Thyroid gland (tissue), 4 donors: ENCODE measurements around the gene CAMTA2. TPM values are rescaled to one million over a fixed set of nuclear protein-coding genes. Genes with fewer than 3 reads are reported as not detected.
A peak's percentile ranks its signal among the peaks of the same experiment; 100 is the strongest.

ENCODE experiments used
- DNase-seq, 2 donors: peaks; one replicate each; pipeline ENCODE4 v3.0.0-alpha.2; 2019
- H3K27ac ChIP-seq, 3 donors: fragments of 200-600 bp; sonication (generic); 1 replicate in 2 of 3; 2 replicates in 1 of 3; pipeline ENCODE4 v1.5.1; 2016 to 2019; ENCODE audit warnings: mild to moderate bottlenecking in 1 of 3, moderate library complexity in 1 of 3
- H3K27me3 ChIP-seq: fragments of 200-600 bp; sonication (generic); one replicate; pipeline ENCODE4 v1.5.1; 2019
- H3K36me3 ChIP-seq, 2 donors: fragments of 200-600 bp; sonication (generic); one replicate each; pipeline ENCODE4 v1.5.1; 2016 to 2019
- H3K4me1 ChIP-seq, 2 donors: fragments of 200-600 bp; sonication (generic); one replicate each; pipeline ENCODE4 v1.5.1; 2017 to 2019
- H3K4me3 ChIP-seq, 3 donors: fragments of 200-600 bp; sonication (generic); replicated peaks in 1 of 3; 1 replicate in 2 of 3; 2 replicates in 1 of 3; pipeline ENCODE4 v1.5.1; 2016; ENCODE audit warnings: mild to moderate bottlenecking in 1 of 3
- H3K9me3 ChIP-seq: fragments of 200-600 bp; sonication (generic); one replicate; pipeline ENCODE4 v1.5.1; 2017
- CTCF ChIP-seq, 6 experiments: fragments of 200-600 bp in 3 of 6; fragments of 450-650 bp in 3 of 6; sonication (generic) in 3 of 6; IDR thresholded peaks; one replicate each; pipeline ENCODE4 v1.5.1; 2016 to 2019; ENCODE audit warnings: antibody characterized with exemption in 6 of 6, mild to moderate bottlenecking in 2 of 6, inconsistent platforms in 1 of 6, moderate library complexity in 1 of 6
- POLR2A ChIP-seq, 2 donors: fragments of 450-650 bp; IDR thresholded peaks; one replicate each; pipeline ENCODE4 v1.6.1; 2017; ENCODE audit warnings: antibody characterized with exemption in 2 of 2, mild to moderate bottlenecking in 2 of 2, moderate library complexity in 1 of 2
- WGBS, 2 donors: methylation state at CpG; one replicate each; pipeline ENCODE4 v1.1.5; 2017; 5-methylcytosine and 5-hydroxymethylcytosine counted together
- intact Hi-C: fragments of 100-400 bp; cut with DNase I; formaldehyde crosslinking; loops from one replicate; pipeline ENCODE4 v1.15.1; 2023
- total RNA-seq, 4 donors: library from RNA; depleted of rRNA; stranded (reverse); fragments of >200 nt; gene quantifications; one replicate each; pipeline ENCODE4 v1.2.3, GENCODE V29; 2016

CAMTA2 gene
- total RNA-seq, 4 donors from 2014 or later, result 17.1 to 29.0 (median 20.4) TPM

DNA sequence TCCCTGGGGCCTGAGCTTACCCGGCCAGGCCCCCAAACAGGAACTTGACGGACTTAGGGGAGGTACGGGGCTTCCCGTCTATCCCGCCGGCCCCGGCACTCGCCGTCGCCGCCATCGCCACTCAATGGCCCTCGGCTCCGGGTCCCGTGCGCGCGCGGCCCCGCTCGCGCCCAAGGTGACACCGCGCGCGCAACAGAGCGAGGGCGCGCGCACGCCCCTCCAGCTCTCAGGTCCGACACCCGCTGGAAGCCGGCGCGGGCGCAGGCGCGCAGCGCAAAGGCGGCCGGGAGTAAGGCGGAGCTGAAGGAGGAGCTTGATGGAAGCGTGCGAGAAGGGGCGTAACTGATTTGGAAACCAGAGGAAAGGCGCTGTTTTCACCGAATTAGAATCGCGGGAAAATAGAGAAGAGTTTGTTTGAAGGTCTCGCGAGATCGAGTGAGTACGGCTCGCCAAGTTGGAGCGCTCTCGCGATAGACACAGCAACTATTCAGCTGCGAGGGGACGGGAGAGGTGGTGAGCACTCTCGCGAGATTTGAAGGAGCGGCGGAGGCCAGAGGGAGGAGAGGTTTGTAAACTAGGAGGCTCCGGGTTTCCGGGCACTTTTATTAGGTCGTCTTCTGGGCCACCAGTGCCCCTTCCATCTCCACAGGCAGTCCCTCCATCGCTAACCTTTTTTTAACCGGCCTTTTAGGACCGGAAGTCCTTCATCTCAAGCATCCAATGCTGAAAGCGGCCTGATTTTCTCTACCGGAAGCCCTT, 47.5 kb downstream of the CAMTA2 start, which contains the start of the genes RNF167 and SLC25A11:
RNF167 (plus strand) TSS at position 473 of the 759 bp plus-strand sequence. CDS start 642 bp downstream, outside the sequence.
SLC25A11 (minus strand) TSS at position 251 of the 759 bp plus-strand sequence; CDS start at position 115, 136 bp downstream.
- Histone ChIP-seq H3K9me3 (no peaks in the 10 kb centered on the region), H3K36me3 (peaks cover 16 to 20% of the 10 kb centered on the region in 2 donors), H3K4me3 (peak within 1 kb of the TSS; percentile 34 to 89 (median 69)), H3K27me3 (no peaks in the 10 kb centered on the region), H3K27ac (peak within 1 kb of the TSS; percentile 91 to 97 (median 95)), H3K4me1 (peaks cover 17 to 27% of the 10 kb centered on the region in 2 donors)
- peak in 1 of 2 donors; percentile 79 for TF ChIP-seq POLR2A (IDR thresholded peaks at IDR 0.05)
- TF ChIP-seq CTCF (IDR thresholded peaks at IDR 0.05), result no peak
- 0% methylated on average over 36 to 42 of the region's 72 CpGs for WGBS, 2 donors
- intact Hi-C loops, result loop anchor here (5.0 kb wide), 1 partner anchor 42 kb away; no protein-coding TSS in a partner anchor
- peak; percentile 95 to 97 for DNase-seq

DNA sequence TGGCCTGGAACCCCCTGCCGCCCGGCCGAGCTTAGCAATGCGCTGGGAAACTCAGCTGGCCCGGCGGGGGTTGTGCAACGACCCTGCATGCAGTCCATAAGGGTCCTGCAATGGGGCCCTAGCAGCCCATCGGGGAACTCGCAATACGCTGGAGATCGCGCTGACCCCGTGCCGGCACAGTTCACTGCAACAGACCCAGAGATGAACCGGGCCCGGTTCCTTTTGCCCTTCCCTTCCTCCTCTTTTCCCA, 48.0 kb downstream of the CAMTA2 start:
- intact Hi-C loops, result loop anchor here (5.0 kb wide), 1 partner anchor 43 kb away; no protein-coding TSS in a partner anchor
- Histone ChIP-seq H3K4me1 (peaks cover 17 to 23% of the 10 kb centered on the region in 2 donors), H3K9me3 (no peaks in the 10 kb centered on the region), H3K36me3 (peaks cover 15 to 16% of the 10 kb centered on the region in 2 donors), H3K27me3 (no peaks in the 10 kb centered on the region), H3K4me3 (peak overlapping the region; percentile 31 to 89 (median 33)), H3K27ac (peak overlapping the region; percentile 91 to 97 (median 95))
- peak in 1 of 2 donors; percentile 10 for DNase-seq
- 1 to 2% methylated on average over 9 to 12 of the region's 16 CpGs for WGBS, 2 donors
- TF ChIP-seq CTCF (IDR thresholded peaks at IDR 0.05) (no peak), POLR2A (IDR thresholded peaks at IDR 0.05) (no peak)

DNA sequence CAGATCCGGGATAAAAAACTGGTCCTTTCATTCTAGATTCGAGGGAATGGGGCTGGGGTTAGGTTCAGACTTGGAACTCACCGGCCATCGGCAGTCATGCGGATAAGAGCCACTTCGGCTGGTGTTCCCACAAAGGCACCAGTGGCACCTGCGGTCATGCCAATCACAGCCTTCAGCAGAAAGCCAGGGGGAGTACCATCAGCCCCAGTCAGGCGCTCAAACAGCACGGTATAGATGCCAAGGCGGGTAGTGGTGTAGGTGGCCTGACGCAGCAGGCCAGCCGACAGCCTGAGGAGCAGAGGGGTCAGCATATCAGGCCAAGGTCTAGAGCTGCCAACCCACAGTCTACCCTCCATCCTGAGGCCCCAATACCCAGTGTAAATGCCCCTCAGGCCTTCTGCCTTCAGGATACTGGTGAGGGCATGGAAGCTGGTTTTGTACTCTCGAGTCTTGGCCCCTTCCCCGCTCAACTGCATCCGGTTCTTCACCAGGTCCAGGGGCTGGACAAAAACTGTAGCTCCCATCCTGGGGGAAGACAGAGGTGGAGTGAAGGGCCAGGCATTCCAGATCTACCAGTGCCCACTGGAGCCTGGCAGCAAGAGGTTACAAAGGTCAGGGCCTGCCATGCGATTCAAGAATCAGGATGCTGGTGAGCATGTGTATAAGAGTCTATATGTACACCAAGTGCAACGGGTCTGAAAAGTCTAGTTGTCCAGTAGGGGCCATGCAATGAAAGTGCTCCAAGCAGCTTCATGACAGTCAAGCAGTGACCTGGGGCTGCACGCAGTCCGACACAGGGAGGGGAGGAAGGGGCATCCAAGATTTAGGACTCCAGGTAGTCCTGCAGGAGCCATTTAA, 48.6 kb downstream of the CAMTA2 start:
- peaks cover 15 to 16% of the 10 kb centered on the region in 2 donors for H3K36me3 ChIP-seq
- H3K27me3 ChIP-seq, result no peaks in the 10 kb centered on the region
- intact Hi-C loops, result loop anchor here (5.0 kb wide), 1 partner anchor 43 kb away; no protein-coding TSS in a partner anchor
- no peaks in the 10 kb centered on the region for H3K9me3 ChIP-seq
- peak; percentile 42 to 51 for DNase-seq
- peaks cover 17 to 28% of the 10 kb centered on the region in 2 donors for H3K4me1 ChIP-seq
- no peak for TF ChIP-seq POLR2A (IDR thresholded peaks at IDR 0.05)
- no peak for TF ChIP-seq CTCF (IDR thresholded peaks at IDR 0.05)
- WGBS, 2 donors, result 44 to 51% methylated on average over 16 to 19 of the region's 19 CpGs
- H3K4me3 ChIP-seq, result peak overlapping the region; percentile 31 to 89 (median 33)
- peak overlapping the region; percentile 91 to 97 (median 95) for H3K27ac ChIP-seq

- Histone ChIP-seq H3K27ac (no peak overlapping the region), H3K36me3 (peaks cover 14 to 15% of the 10 kb centered on the region in 2 donors)
These were observed 49.4 kb downstream of the CAMTA2 start for GRCh38 chr17:4938069-4938491.

More at GRCh38 chr17:4938069-4938491, 49.4 kb downstream of the CAMTA2 start:
- Histone ChIP-seq H3K27me3 (no peaks in the 10 kb centered on the region), H3K9me3 (no peaks in the 10 kb centered on the region), H3K4me1 (peaks cover 17 to 29% of the 10 kb centered on the region in 2 donors), H3K4me3 (no peak overlapping the region)
- intact Hi-C loops, result loop anchor here (5.0 kb wide), 1 partner anchor 44 kb away; no protein-coding TSS in a partner anchor
- TF ChIP-seq POLR2A (IDR thresholded peaks at IDR 0.05), result no peak
- no peak for TF ChIP-seq CTCF (IDR thresholded peaks at IDR 0.05)
- DNase-seq, result no peak
- 89 to 92% methylated on average over 8 to 11 of the region's 11 CpGs for WGBS, 2 donors
